ENCODE measurements around the gene MAGEE1. TPM values are rescaled to one million over a fixed set of nuclear protein-coding genes. Genes with fewer than 3 reads are reported as not detected.
A peak's percentile ranks its signal among the peaks of the same experiment; 100 is the strongest.

Gene MAGEE1
- total and polyA plus RNA-seq, 9 donors = 3.8 to 9.5 (median 5.3) TPM

DNA sequence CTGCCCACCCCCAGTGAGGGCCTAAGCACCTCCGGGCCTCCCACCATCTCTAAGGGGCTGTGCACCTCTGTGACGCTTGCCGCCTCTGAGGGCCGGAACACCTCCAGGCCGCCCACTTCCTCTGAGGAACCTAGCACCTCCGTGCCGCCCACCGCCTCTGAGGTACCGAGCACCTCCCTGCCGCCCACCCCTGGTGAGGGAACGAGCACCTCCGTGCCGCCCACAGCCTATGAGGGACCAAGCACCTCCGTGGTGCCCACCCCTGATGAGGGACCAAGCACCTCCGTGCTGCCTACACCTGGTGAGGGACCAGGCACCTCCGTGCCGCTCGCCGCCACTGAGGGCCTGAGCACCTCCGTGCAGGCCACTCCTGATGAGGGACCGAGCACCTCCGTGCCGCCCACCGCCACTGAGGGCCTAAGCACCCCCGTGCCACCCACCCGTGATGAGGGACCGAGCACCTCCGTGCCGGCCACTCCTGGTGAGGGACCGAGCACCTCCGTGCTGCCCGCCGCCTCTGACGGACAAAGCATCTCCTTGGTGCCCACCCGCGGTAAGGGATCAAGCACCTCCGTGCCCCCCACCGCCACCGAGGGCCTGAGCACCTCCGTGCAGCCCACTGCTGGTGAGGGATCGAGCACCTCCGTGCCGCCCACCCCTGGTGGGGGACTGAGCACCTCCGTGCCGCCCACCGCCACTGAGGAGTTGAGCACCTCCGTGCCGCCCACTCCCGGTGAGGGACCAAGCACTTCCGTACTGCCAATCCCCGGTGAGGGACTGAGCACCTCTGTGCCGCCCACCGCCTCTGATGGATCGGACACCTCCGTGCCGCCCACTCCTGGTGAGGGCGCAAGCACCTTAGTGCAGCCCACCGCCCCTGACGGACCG lies 977 bp downstream of the MAGEE1 start:
- WGBS, 3 donors = 41 to 53% (median 49%) methylated on average over 56 to 60 of the region's 60 CpGs

DNA sequence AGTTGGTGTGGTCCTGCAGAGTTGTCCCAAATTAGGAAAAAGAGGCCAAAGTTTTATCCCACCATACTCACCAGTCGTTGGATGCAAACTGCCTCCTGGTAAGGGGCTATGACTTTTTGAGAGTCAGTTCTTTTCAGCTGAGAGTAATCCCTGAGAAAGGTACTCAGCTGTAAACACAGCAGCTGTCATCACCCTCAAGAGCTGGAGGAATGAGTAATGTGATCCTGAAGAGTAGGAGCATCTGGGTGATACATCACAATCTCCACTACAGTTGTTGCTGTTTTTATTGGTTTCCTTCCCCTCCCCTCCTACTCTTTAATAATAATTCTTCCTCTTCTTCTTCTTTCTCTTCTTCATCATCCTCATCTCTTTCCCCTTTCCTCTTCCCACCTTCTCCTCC lies 5.7 kb downstream of the MAGEE1 start:
- intact Hi-C loops (cut with DNase I) = no loop called here
- no peaks in the 10 kb centered on the region for H3K9me3 ChIP-seq
- no peak overlapping the region for H3K4me3 ChIP-seq
- H3K36me3 ChIP-seq = no peaks in the 10 kb centered on the region
- peaks cover 2% of the 10 kb centered on the region for H3K4me1 ChIP-seq (ENCODE audit: insufficient read depth)
- 28 to 33% (median 28%) methylated on average over 1 of the region's 1 CpG for WGBS, 3 donors
- TF ChIP-seq, protein P1, sequence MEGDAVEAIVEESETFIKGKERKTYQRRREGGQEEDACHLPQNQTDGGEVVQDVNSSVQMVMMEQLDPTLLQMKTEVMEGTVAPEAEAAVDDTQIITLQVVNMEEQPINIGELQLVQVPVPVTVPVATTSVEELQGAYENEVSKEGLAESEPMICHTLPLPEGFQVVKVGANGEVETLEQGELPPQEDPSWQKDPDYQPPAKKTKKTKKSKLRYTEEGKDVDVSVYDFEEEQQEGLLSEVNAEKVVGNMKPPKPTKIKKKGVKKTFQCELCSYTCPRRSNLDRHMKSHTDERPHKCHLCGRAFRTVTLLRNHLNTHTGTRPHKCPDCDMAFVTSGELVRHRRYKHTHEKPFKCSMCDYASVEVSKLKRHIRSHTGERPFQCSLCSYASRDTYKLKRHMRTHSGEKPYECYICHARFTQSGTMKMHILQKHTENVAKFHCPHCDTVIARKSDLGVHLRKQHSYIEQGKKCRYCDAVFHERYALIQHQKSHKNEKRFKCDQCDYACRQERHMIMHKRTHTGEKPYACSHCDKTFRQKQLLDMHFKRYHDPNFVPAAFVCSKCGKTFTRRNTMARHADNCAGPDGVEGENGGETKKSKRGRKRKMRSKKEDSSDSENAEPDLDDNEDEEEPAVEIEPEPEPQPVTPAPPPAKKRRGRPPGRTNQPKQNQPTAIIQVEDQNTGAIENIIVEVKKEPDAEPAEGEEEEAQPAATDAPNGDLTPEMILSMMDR (IDR thresholded peaks at IDR 0.05) = no peak
- TF ChIP-seq POLR2A (IDR thresholded peaks at IDR 0.05) (no peak), EP300 (IDR thresholded peaks at IDR 0.05) (no peak)
- H3K27ac ChIP-seq = no peak overlapping the region
- DNase-seq = no peak
- H3K27me3 ChIP-seq = no peaks in the 10 kb centered on the region

More for the DNA sequence above, 977 bp downstream of the MAGEE1 start:
- intact Hi-C loops (cut with DNase I) = no loop called here
- no peak for TF ChIP-seq POLR2A (IDR thresholded peaks at IDR 0.05)
- Histone ChIP-seq H3K9me3 (no peaks in the 10 kb centered on the region), H3K27me3 (no peaks in the 10 kb centered on the region), H3K4me1 (ENCODE audit: insufficient read depth) (peaks cover 2% of the 10 kb centered on the region), H3K27ac (no peak overlapping the region), H3K4me3 (peak overlapping the region; percentile 67), H3K36me3 (no peaks in the 10 kb centered on the region)
- peak in 4 of 5 donors; percentile 6 to 21 (median 16) for DNase-seq

DNA sequence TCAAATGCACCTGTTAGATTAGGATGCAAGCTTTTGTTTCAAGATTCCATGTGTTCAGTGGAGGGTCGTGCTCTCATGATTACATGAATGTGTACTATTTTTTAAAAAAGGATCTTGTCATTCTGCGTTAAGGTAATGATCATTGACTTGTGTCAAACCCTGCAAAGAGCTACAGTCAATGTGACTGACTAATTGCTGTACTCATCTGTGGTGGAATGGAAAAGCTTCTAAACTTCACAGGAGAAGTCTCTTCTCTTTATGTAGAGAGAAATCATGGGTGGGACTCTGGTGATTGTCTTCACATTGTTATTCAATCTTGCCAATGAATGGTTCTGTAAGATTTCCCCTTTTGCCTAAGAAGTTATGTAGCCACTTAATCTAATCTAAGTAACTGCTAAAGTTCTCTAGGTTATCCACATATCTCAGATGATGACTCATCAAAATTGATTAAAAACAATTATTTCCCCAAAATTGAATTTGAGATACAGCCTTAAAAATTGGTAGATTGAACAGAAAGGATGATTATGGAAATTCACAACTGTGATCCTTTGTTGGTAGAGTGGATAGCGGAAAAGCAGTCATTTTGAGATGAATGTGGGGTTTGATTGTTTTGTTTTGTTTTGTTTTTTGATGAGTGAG lies 6.7 kb downstream of the MAGEE1 start:
- Histone ChIP-seq H3K36me3 (no peaks in the 10 kb centered on the region), H3K4me3 (no peak overlapping the region), H3K9me3 (no peaks in the 10 kb centered on the region), H3K27me3 (no peaks in the 10 kb centered on the region), H3K4me1 (ENCODE audit: insufficient read depth) (no peaks in the 10 kb centered on the region), H3K27ac (no peak overlapping the region)
- intact Hi-C loops (cut with DNase I) = no loop called here
- WGBS, 3 donors = 65 to 75% (median 68%) methylated on average over 3 of the region's 3 CpGs
- no peak for DNase-seq
- TF ChIP-seq EP300 (IDR thresholded peaks at IDR 0.05) (no peak), POLR2A (IDR thresholded peaks at IDR 0.05) (no peak)
- TF ChIP-seq, protein P1 (IDR thresholded peaks at IDR 0.05) = no peak

DNA sequence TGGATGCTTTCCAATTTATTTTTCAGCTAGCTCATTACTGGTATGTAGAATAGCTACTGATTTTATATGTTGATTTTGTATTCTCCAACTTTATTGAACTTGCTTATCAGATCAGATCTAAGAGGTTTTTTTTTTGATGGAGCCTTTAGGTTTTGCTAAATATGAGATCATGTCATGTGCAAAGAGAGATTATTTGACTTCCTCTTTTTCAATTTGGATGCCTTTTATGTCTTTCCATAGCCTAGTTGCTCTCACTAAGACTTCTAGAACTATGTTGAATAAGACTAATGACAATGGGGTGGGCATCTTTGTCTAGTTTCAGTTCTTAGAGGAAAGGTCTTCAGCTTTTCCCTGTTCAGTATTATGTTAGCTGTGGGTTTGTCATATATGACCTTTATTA lies 11.7 kb downstream of the MAGEE1 start:
- Histone ChIP-seq H3K36me3 (no peaks in the 10 kb centered on the region), H3K9me3 (no peaks in the 10 kb centered on the region), H3K27me3 (no peaks in the 10 kb centered on the region), H3K27ac (no peak overlapping the region), H3K4me3 (no peak overlapping the region), H3K4me1 (ENCODE audit: insufficient read depth) (no peaks in the 10 kb centered on the region)
- no peak for DNase-seq
- TF ChIP-seq EP300 (IDR thresholded peaks at IDR 0.05) (no peak), POLR2A (IDR thresholded peaks at IDR 0.05) (no peak)
- TF ChIP-seq, protein P1 (IDR thresholded peaks at IDR 0.05) = no peak
- intact Hi-C loops (cut with DNase I) = no loop called here
